ENCODE results near the gene C1orf105. TPM values are rescaled to one million over a fixed set of nuclear protein-coding genes. Genes with fewer than 3 reads are reported as not detected.

Gene C1orf105
- total RNA-seq, 1 experiment from 2014 or later: not detected

DNA sequence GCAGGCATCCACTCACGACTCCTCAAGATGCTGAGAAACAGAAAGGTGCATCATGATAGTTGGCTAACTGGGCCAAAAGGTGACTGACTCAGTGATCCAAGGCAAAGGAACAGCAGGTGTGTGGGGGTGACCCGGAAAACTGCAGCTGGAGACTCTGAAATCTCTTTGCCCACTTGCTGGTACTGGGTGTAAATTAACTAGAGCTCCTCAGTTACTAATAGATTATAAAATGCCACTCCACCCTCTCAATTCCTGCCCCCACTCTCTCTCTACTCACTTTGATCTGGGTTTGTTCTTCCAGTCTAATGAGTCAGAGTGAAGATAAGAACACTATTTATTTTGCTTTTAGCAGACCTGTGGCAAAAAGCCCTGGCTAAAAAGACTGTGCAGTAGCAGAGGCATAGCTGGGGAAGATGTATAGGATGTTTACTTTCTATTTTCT is 30.5 kb downstream of the C1orf105 start:
- H3K36me3 ChIP-seq (replicated peaks; ENCODE audit: control insufficient read depth, insufficient read depth, low read length): no peaks in the 10 kb centered on the region
- no peak overlapping the region for H3K4me3 ChIP-seq (ENCODE audit: insufficient read depth, low read depth, low read length)
- no peaks in the 10 kb centered on the region for H3K27me3 ChIP-seq (ENCODE audit: control insufficient read depth, insufficient read depth, low read length)
- DNase-seq: no peak

DNA sequence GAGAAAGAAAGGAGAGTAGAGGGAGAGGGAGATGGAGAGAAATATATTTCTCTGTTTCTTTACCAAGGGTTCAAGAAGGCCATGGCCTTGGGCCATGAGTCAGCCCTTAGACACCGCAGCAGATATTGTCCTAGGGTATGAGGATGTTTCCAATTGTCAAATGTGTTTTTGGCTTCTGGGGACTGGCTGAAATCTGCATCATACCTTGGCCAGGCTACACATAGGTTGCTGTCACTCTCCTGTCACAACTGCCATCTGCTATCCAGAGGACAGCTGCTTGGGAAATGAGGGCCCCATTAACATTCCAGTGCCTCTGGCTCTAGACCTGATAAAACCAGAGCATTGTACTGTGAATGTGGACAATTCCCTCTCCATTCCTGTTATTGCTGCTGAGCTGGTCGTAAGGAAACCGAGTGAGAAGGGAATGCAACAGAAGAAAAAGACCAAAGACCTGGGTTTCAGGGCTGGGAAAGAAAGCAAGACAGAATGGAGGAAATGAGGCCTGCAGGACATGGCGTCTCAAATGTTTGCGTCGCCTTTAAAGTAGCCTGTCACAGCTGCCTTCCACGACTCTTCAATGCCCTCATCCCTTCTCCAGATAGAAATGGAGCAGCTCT is 32.2 kb downstream of the C1orf105 start:
- no peak for DNase-seq
- no peaks in the 10 kb centered on the region for H3K27me3 ChIP-seq (ENCODE audit: control insufficient read depth, insufficient read depth, low read length)
- no peaks in the 10 kb centered on the region for H3K36me3 ChIP-seq (replicated peaks; ENCODE audit: control insufficient read depth, insufficient read depth, low read length)
- H3K4me3 ChIP-seq (ENCODE audit: insufficient read depth, low read depth, low read length): no peak overlapping the region

DNA sequence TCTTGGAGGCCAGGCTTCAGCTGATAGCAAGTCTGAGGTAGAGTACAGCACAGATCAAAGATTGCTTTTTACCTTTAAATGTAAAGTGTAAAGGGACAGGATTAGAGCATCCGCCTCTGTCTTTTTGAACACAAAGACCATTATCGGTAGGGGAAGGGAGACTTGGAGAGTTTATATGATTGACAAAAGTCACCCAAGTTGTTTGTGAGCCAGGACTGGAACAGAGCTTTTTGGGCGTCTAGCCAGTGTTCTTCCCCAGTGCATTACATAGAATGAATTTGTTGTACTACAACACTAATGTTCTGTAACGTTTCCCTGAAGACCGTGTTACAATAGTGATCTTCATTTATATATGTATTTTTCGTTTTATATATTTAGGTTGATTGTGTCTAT is 32.7 kb downstream of the C1orf105 start:
- Histone ChIP-seq H3K36me3 (replicated peaks; ENCODE audit: control insufficient read depth, insufficient read depth, low read length) (no peaks in the 10 kb centered on the region), H3K27me3 (ENCODE audit: control insufficient read depth, insufficient read depth, low read length) (no peaks in the 10 kb centered on the region), H3K4me3 (ENCODE audit: insufficient read depth, low read depth, low read length) (no peak overlapping the region)
- DNase-seq: no peak

DNA sequence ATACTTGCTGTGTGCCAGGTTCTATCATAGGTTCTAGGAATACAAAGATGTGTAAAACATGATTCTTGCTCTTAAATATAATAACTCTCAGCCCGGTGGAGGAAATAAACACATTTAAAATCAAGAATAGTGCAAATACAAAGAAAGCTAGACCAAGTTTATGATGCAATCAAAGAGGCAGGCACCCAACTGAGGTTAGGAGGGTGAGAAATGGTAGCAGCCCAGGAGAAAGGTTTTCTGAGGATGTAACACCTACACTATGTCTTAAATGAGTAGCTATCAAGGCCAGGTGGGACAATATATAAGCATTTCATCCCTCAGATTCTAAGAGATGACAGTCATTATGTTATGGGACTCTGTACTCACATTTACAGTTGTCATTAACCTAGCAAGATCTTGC is 33.1 kb downstream of the C1orf105 start:
- DNase-seq: no peak
- Histone ChIP-seq H3K36me3 (replicated peaks; ENCODE audit: control insufficient read depth, insufficient read depth, low read length) (no peaks in the 10 kb centered on the region), H3K27me3 (ENCODE audit: control insufficient read depth, insufficient read depth, low read length) (no peaks in the 10 kb centered on the region), H3K4me3 (ENCODE audit: insufficient read depth, low read depth, low read length) (no peak overlapping the region)

DNA sequence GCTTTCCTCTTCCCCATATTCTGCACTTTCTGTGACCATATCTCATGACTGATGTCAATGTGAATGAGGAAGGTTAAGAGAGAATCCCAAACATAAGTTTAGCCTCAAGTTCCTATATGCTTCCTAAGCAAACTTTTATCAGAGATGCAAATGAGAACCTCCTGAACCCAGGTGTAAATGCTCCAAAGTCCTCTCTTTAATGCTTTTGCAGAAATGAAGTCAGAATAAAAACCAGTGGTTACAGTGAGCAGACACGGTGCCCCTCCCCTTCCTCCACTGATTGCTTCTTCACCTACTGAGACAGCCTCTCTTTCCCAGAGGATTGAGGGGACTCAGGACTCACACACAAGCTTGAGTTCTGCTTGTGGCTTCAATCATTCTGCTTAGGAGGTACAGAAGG is 35.0 kb downstream of the C1orf105 start:
- no peak for DNase-seq
- Histone ChIP-seq H3K27me3 (ENCODE audit: control insufficient read depth, insufficient read depth, low read length) (no peaks in the 10 kb centered on the region), H3K36me3 (replicated peaks; ENCODE audit: control insufficient read depth, insufficient read depth, low read length) (no peaks in the 10 kb centered on the region), H3K4me3 (ENCODE audit: insufficient read depth, low read depth, low read length) (no peak overlapping the region)

GRCh38 chr1:172456344-172456769 is 35.9 kb downstream of the C1orf105 start:
- H3K4me3 ChIP-seq (ENCODE audit: insufficient read depth, low read depth, low read length): no peak overlapping the region
- no peak for DNase-seq
- no peaks in the 10 kb centered on the region for H3K36me3 ChIP-seq (replicated peaks; ENCODE audit: control insufficient read depth, insufficient read depth, low read length)
- no peaks in the 10 kb centered on the region for H3K27me3 ChIP-seq (ENCODE audit: control insufficient read depth, insufficient read depth, low read length)

DNA sequence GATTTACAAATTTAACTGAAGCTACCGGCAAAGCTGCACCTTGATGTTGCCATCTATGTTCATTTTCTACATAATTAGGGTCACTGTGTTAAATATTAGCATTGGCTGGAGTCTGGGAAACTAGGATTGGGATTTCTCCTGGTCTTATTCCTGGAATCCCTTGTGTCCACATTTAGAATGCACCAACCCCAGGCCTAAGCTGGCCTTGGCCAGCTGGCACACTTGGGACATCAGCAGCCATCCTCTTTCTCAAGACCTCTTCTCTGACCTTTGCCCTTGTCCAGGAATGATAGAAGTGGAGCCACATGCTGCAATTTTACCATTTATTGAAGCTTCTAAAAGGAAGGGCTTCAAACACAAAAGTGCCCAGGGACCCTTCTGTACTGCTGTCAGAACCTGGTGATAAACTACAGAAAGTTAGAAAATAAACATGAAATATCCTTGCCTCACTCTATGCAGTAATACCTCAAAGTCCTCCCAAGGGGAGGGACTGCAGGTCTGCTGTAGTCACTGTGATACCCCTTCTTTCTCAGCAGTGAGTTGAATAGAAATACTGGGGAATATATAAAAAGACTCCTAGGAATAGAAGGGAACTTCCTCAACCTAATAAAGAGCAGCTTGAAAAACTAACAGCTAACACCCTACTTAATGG is 37.1 kb downstream of the C1orf105 start:
- Histone ChIP-seq H3K36me3 (replicated peaks; ENCODE audit: control insufficient read depth, insufficient read depth, low read length) (no peaks in the 10 kb centered on the region), H3K27me3 (ENCODE audit: control insufficient read depth, insufficient read depth, low read length) (no peaks in the 10 kb centered on the region), H3K4me3 (ENCODE audit: insufficient read depth, low read depth, low read length) (no peak overlapping the region)
- no peak for DNase-seq

GRCh38 chr1:172460177-172460576 is 39.7 kb downstream of the C1orf105 start:
- no peak for DNase-seq
- Histone ChIP-seq H3K4me3 (ENCODE audit: insufficient read depth, low read depth, low read length) (no peak overlapping the region), H3K27me3 (ENCODE audit: control insufficient read depth, insufficient read depth, low read length) (no peaks in the 10 kb centered on the region), H3K36me3 (replicated peaks; ENCODE audit: control insufficient read depth, insufficient read depth, low read length) (no peaks in the 10 kb centered on the region)

- Histone ChIP-seq H3K27me3 (ENCODE audit: control insufficient read depth, insufficient read depth, low read length) (no peaks in the 10 kb centered on the region), H3K4me3 (ENCODE audit: insufficient read depth, low read depth, low read length) (no peak overlapping the region), H3K36me3 (replicated peaks; ENCODE audit: control insufficient read depth, insufficient read depth, low read length) (no peaks in the 10 kb centered on the region)
- no peak for DNase-seq
Measured at GRCh38 chr1:172460887-172461315, 40.4 kb downstream of the C1orf105 start.

DNA sequence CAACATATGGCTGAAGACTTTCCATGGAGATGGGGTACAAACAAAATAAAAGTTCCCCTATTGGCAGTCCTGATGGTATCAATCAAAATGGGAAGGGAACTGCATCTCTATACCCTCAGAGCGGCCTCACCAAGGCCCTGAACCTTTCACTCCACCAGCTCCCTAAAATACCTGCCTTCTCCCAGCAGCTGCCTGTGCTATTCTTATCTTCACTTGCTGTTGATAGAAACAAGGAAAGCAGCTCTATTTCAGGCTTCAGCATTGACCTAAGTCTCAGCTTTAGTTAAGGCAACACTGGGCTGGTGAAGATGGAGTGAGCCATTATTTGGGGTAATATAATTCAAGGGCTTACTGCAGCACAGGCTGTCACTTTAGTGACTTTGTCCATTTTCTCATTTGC is 45.1 kb downstream of the C1orf105 start:
- DNase-seq: no peak

GRCh38 chr1:172466795-172467407 is 46.4 kb downstream of the C1orf105 start:
- no peak overlapping the region for H3K4me3 ChIP-seq (ENCODE audit: insufficient read depth, low read depth, low read length)
- no peaks in the 10 kb centered on the region for H3K27me3 ChIP-seq (ENCODE audit: control insufficient read depth, insufficient read depth, low read length)
- no peak for DNase-seq
- H3K36me3 ChIP-seq (replicated peaks; ENCODE audit: control insufficient read depth, insufficient read depth, low read length): no peaks in the 10 kb centered on the region

More for the DNA sequence above, 45.1 kb downstream of the C1orf105 start:
- H3K36me3 ChIP-seq (replicated peaks; ENCODE audit: control insufficient read depth, insufficient read depth, low read length): no peaks in the 10 kb centered on the region
- no peaks in the 10 kb centered on the region for H3K27me3 ChIP-seq (ENCODE audit: control insufficient read depth, insufficient read depth, low read length)
- no peak overlapping the region for H3K4me3 ChIP-seq (ENCODE audit: insufficient read depth, low read depth, low read length)

- DNase-seq: no peak
- no peaks in the 10 kb centered on the region for H3K27me3 ChIP-seq (ENCODE audit: control insufficient read depth, insufficient read depth, low read length)
- no peaks in the 10 kb centered on the region for H3K36me3 ChIP-seq (replicated peaks; ENCODE audit: control insufficient read depth, insufficient read depth, low read length)
- no peak overlapping the region for H3K4me3 ChIP-seq (ENCODE audit: insufficient read depth, low read depth, low read length)
Measured at GRCh38 chr1:172467446-172467845, 47.0 kb downstream of the C1orf105 start.

GRCh38 chr1:172468296-172468695 is 47.8 kb downstream of the C1orf105 start:
- H3K27me3 ChIP-seq (ENCODE audit: control insufficient read depth, insufficient read depth, low read length): no peaks in the 10 kb centered on the region
- H3K36me3 ChIP-seq (replicated peaks; ENCODE audit: control insufficient read depth, insufficient read depth, low read length): no peaks in the 10 kb centered on the region
- H3K4me3 ChIP-seq (ENCODE audit: insufficient read depth, low read depth, low read length): no peak overlapping the region
- DNase-seq: no peak

DNA sequence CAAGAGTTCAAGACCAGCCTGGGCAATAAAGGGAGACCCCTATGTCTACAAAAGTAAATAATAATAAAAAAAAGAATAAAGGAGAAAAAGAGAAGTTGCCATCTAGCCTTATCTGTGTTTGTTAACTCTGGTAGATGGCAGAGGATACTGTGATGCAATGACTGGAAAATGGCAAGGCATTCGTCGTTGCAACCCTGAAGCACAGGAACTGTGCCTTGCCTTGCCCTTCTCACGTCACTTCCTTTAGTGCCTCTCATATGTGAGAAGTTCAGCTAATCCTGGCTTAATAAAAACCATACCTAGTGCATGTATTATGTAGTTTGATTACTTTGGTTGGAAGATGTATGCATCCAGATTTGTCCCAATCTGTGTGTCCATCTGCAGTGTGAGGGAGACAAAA is 49.2 kb downstream of the C1orf105 start:
- no peak for DNase-seq
- no peaks in the 10 kb centered on the region for H3K36me3 ChIP-seq (replicated peaks; ENCODE audit: control insufficient read depth, insufficient read depth, low read length)
- H3K27me3 ChIP-seq (ENCODE audit: control insufficient read depth, insufficient read depth, low read length): no peaks in the 10 kb centered on the region
- no peak overlapping the region for H3K4me3 ChIP-seq (ENCODE audit: insufficient read depth, low read depth, low read length)

DNA sequence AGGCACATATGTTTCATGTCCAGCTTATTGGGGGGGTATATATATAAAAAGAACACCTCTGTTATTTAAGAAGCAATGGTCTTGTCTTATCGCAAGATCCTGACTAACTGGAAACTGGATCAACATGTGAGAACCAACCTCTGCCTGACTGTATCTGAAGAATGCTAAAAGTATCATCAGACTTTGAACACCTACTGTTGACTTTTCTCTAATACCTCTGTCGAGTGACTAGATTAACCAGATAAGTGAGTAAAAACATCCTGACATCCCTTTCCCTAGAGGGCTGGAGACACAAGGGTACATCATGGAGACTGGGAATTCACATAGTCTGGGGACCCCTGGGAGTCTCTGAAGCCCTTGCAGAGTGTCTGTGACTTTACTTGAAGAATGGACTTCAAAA is 49.7 kb downstream of the C1orf105 start:
- DNase-seq: no peak
- Histone ChIP-seq H3K27me3 (ENCODE audit: control insufficient read depth, insufficient read depth, low read length) (no peaks in the 10 kb centered on the region), H3K36me3 (replicated peaks; ENCODE audit: control insufficient read depth, insufficient read depth, low read length) (no peaks in the 10 kb centered on the region), H3K4me3 (ENCODE audit: insufficient read depth, low read depth, low read length) (no peak overlapping the region)
